ENCODE results near the gene TULP3. TPM values are rescaled to one million over a fixed set of nuclear protein-coding genes. Genes with fewer than 3 reads are reported as not detected.

TULP3 gene
- total and polyA plus RNA-seq, 9 donors, result 27.3 to 58.6 (median 42.1) TPM

GRCh38 chr12:2919249-2919648 is 28.6 kb downstream of the TULP3 start:
- H3K36me3 ChIP-seq, result no peaks in the 10 kb centered on the region
- 90 to 92% (median 92%) methylated on average over 2 of the region's 2 CpGs for WGBS, 3 donors
- no peak overlapping the region for H3K4me3 ChIP-seq
- no peaks in the 10 kb centered on the region for H3K9me3 ChIP-seq
- no peak for TF ChIP-seq EP300 (IDR thresholded peaks at IDR 0.05)
- no peaks in the 10 kb centered on the region for H3K27me3 ChIP-seq
- H3K4me1 ChIP-seq (ENCODE audit: insufficient read depth), result no peaks in the 10 kb centered on the region
- no peak overlapping the region for H3K27ac ChIP-seq
- intact Hi-C loops (cut with DNase I), result no loop called here
- DNase-seq, result no peak

GRCh38 chr12:2922329-2922728 is 31.6 kb downstream of the TULP3 start:
- WGBS, 3 donors, result 93 to 97% (median 96%) methylated on average over 2 of the region's 2 CpGs
- intact Hi-C loops (cut with DNase I), result no loop called here
- Histone ChIP-seq H3K4me1 (ENCODE audit: insufficient read depth) (no peaks in the 10 kb centered on the region), H3K27me3 (no peaks in the 10 kb centered on the region), H3K4me3 (no peak overlapping the region), H3K27ac (no peak overlapping the region), H3K9me3 (no peaks in the 10 kb centered on the region), H3K36me3 (no peaks in the 10 kb centered on the region)
- DNase-seq, result no peak
- no peak for TF ChIP-seq EP300 (IDR thresholded peaks at IDR 0.05)
- TF ChIP-seq CTCF (IDR thresholded peaks at IDR 0.05), result no peak
- TF ChIP-seq POLR2A (IDR thresholded peaks at IDR 0.05), result no peak

- Histone ChIP-seq H3K27ac (no peak overlapping the region), H3K36me3 (no peaks in the 10 kb centered on the region), H3K4me1 (ENCODE audit: insufficient read depth) (no peaks in the 10 kb centered on the region), H3K9me3 (no peaks in the 10 kb centered on the region), H3K27me3 (no peaks in the 10 kb centered on the region), H3K4me3 (no peak overlapping the region)
- 96 to 97% (median 96%) methylated on average over 9 of the region's 9 CpGs for WGBS, 3 donors
- TF ChIP-seq POLR2A (IDR thresholded peaks at IDR 0.05) (no peak), EP300 (IDR thresholded peaks at IDR 0.05) (no peak), CTCF (IDR thresholded peaks at IDR 0.05) (no peak)
- intact Hi-C loops (cut with DNase I), result no loop called here
- DNase-seq, result no peak
Measured at GRCh38 chr12:2923057-2923456, 32.4 kb downstream of the TULP3 start.

- Histone ChIP-seq H3K27me3 (no peaks in the 10 kb centered on the region), H3K36me3 (no peaks in the 10 kb centered on the region), H3K4me1 (ENCODE audit: insufficient read depth) (no peaks in the 10 kb centered on the region), H3K27ac (no peak overlapping the region), H3K9me3 (no peaks in the 10 kb centered on the region), H3K4me3 (no peak overlapping the region)
- DNase-seq, result no peak
- no peak for TF ChIP-seq EP300 (IDR thresholded peaks at IDR 0.05)
- WGBS, 3 donors, result 83 to 88% (median 85%) methylated on average over 3 of the region's 3 CpGs
- intact Hi-C loops (cut with DNase I), result no loop called here
Measured at GRCh38 chr12:2924019-2924418, 33.3 kb downstream of the TULP3 start.

- H3K27ac ChIP-seq, result no peak overlapping the region
- H3K27me3 ChIP-seq, result no peaks in the 10 kb centered on the region
- H3K4me3 ChIP-seq, result no peak overlapping the region
- WGBS, 3 donors, result 81 to 84% (median 84%) methylated on average over 6 of the region's 6 CpGs
- intact Hi-C loops (cut with DNase I), result no loop called here
- TF ChIP-seq CTCF (IDR thresholded peaks at IDR 0.05), result no peak
- TF ChIP-seq EP300 (IDR thresholded peaks at IDR 0.05), result no peak
- TF ChIP-seq POLR2A (IDR thresholded peaks at IDR 0.05), result no peak
- H3K36me3 ChIP-seq, result no peaks in the 10 kb centered on the region
- H3K4me1 ChIP-seq (ENCODE audit: insufficient read depth), result no peaks in the 10 kb centered on the region
- no peaks in the 10 kb centered on the region for H3K9me3 ChIP-seq
- no peak for DNase-seq
Measured at GRCh38 chr12:2925322-2925995, 34.8 kb downstream of the TULP3 start.
